OCI-LY7 (cell line): Measurements from ENCODE around the gene C9orf72. TPM values are rescaled to one million over a fixed set of nuclear protein-coding genes. Genes with fewer than 3 reads are reported as not detected.
A peak's percentile ranks its signal among the peaks of the same experiment; 100 is the strongest.

Source experiments
- Bru-seq: library from RNA; stranded (reverse); fragments of 400-500 nt; gene quantifications from one replicate; lab custom pipeline; 2021; lab: Mats Ljungman, UMichigan
- BruChase-seq, 2 experiments: library from RNA; stranded (reverse); fragments of 400-500 nt; gene quantifications; one replicate each; lab custom pipeline; 2021; lab: Mats Ljungman, UMichigan
- BruUV-seq: library from RNA; stranded (reverse); fragments of 400-500 nt; replicated peaks from 2 replicates; lab custom pipeline; 2021; lab: Mats Ljungman, UMichigan
- CTCF ChIA-PET: fragments of 300-600 bp; sonication (Branson Sonifier 250); formaldehyde crosslinking; loops from one replicate; lab custom pipeline; 2022; ENCODE audit warnings: antibody characterized with exemption; ENCODE audit not compliant: unreplicated experiment; lab: Charles Lee
- POLR2A ChIA-PET: fragments of 300-600 bp; sonication (Branson Sonifier 250); formaldehyde crosslinking; loops from one replicate; lab custom pipeline; 2022; ENCODE audit warnings: antibody characterized with exemption; lab: Charles Lee
- DNase-seq: peaks from one replicate; pipeline ENCODE4 v3.0.0-alpha.2; 2015; ENCODE audit warnings: low spot score
- H2AFZ ChIP-seq: fragments of 200-600 bp; sonication (generic), shearing (Covaris generic); 2 replicates; pipeline ENCODE4 v1.6.1; 2014; ENCODE audit warnings: mild to moderate bottlenecking, antibody characterized with exemption, low read length, moderate library complexity
- H3K27ac ChIP-seq: fragments of 200-600 bp; sonication (generic); 2 replicates; pipeline ENCODE4 v1.5.1; 2014; ENCODE audit warnings: mixed run types, low read depth, mild to moderate bottlenecking, moderate library complexity, low read length, inconsistent platforms; ENCODE audit not compliant: poor library complexity, severe bottlenecking
- H3K36me3 ChIP-seq: fragments of 200-600 bp; sonication (generic); 2 replicates; pipeline ENCODE4 v1.6.1; 2014; ENCODE audit warnings: mild to moderate bottlenecking, antibody characterized with exemption, low read length, moderate library complexity, mixed read lengths; ENCODE audit not compliant: insufficient read depth
- H3K4me1 ChIP-seq: fragments of 200-600 bp; sonication (generic); 2 replicates; pipeline ENCODE4 v1.5.1; 2014; ENCODE audit warnings: mild to moderate bottlenecking, low read length; ENCODE audit not compliant: insufficient read depth, poor library complexity, severe bottlenecking
- H3K4me2 ChIP-seq: fragments of 200-600 bp; sonication (generic); 2 replicates; pipeline ENCODE4 v1.6.1; 2014; ENCODE audit warnings: mild to moderate bottlenecking, low read length
- H3K4me3 ChIP-seq: fragments of 200-600 bp; sonication (generic); 2 replicates; pipeline ENCODE4 v1.5.1; 2014; ENCODE audit warnings: mild to moderate bottlenecking, low read depth, low read length; ENCODE audit not compliant: poor library complexity, severe bottlenecking
- H3K79me2 ChIP-seq: fragments of 200-600 bp; sonication (generic); 2 replicates; pipeline ENCODE4 v1.6.1; 2016; ENCODE audit warnings: low read depth, mild to moderate bottlenecking, low read length, moderate library complexity, mixed read lengths; ENCODE audit not compliant: insufficient read depth
- H3K9me2 ChIP-seq: fragments of 200-600 bp; sonication (generic); 2 replicates; pipeline ENCODE4 v1.6.1; 2016; ENCODE audit warnings: mild to moderate bottlenecking, low read length, mixed read lengths; ENCODE audit not compliant: insufficient read depth
- H3K9me3 ChIP-seq: fragments of 200-600 bp; sonication (generic); 2 replicates; pipeline ENCODE4 v1.6.1; 2014; ENCODE audit warnings: mild to moderate bottlenecking, mixed run types, low read length, mixed read lengths
- H4K20me1 ChIP-seq: fragments of 200-600 bp; sonication (generic); 2 replicates; pipeline ENCODE4 v1.6.1; 2014; ENCODE audit warnings: mild to moderate bottlenecking, antibody characterized with exemption, low read length, moderate library complexity, mixed read lengths; ENCODE audit not compliant: insufficient read depth
- CTCF ChIP-seq: fragments of 200-600 bp; sonication (generic); conservative IDR thresholded peaks from 2 replicates; pipeline ENCODE4 v1.5.1; 2014; ENCODE audit warnings: mild to moderate bottlenecking, antibody characterized with exemption, low read length, moderate library complexity, mixed read lengths
- EZH2phosphoT487 ChIP-seq: fragments of 200-600 bp; sonication (generic); IDR thresholded peaks from 2 replicates; pipeline ENCODE4 v1.6.1; 2018; ENCODE audit warnings: low read depth, borderline replicate concordance, mild to moderate bottlenecking, mixed run types, antibody characterized with exemption, low read length, moderate library complexity, mixed read lengths
- intact Hi-C: fragments of 100-400 bp; cut with micrococcal nuclease; formaldehyde crosslinking; loops from one replicate; pipeline ENCODE4 v1.10.0; 2022; ENCODE audit not compliant: unreplicated experiment
- long read RNA-seq: library from polyadenylated mRNA; stranded (forward); transcript quantifications from one replicate; pipeline ENCODE4 v2.0.0, GENCODE V29; 2022
- total RNA-seq, 2 experiments: library from RNA; depleted of rRNA in 1 of 2; stranded (reverse); fragments of >200 nt in 1 of 2; shearing (Covaris generic) in 1 of 2; gene quantifications; 2 replicates each; pipeline ENCODE4 v1.2.3, GENCODE V29; 2014 to 2022

C9orf72 gene
- total RNA-seq (2014; rRNA removed; shearing (Covaris generic)) (9.8 and 12.3 TPM in 2 replicates), total RNA-seq (2022) (15.8 and 16.4 TPM in 2 replicates), Bru-seq, nascent RNA (percentile 71 among the genes with signal in this experiment), BruChase-seq, experiment 1, labeled RNA remaining after a 6-hour chase (percentile 52 among the genes with signal in this experiment), BruChase-seq, experiment 2, labeled RNA remaining after a 2-hour chase (percentile 70 among the genes with signal in this experiment)
- long read RNA-seq, full-length matches to known transcripts = 23 of 53 reads
- long read RNA-seq, partial matches to known transcripts = 17 of 53 reads
- long read RNA-seq, other reads (novel, unspliced or antisense) = 13 of 53 reads

- TF ChIP-seq CTCF (no peak), EZH2phosphoT487 (no peak)
- Histone ChIP-seq H3K9me2 (no peaks in the 10 kb centered on the region), H3K27ac (peak within 1 kb of the TSS; percentile 79), H2AFZ (peak within 1 kb of the TSS; percentile 90), H3K79me2 (no peaks in the 10 kb centered on the region), H3K36me3 (no peaks in the 10 kb centered on the region), H3K4me1 (peaks cover 13% of the 10 kb centered on the region), H4K20me1 (no peaks in the 10 kb centered on the region), H3K9me3 (peaks cover 13% of the 10 kb centered on the region), H3K4me2 (peak within 1 kb of the TSS; percentile 85), H3K4me3 (peak within 1 kb of the TSS; percentile 72)
- no TSS peak for BruUV-seq
- intact Hi-C loops = loop anchor here (1.0 to 2.0 kb wide), 2 partner anchors 14 to 626 kb away; partner anchors contain the start of gene PLAA
- peak; percentile 80 for DNase-seq
- POLR2A ChIA-PET = interaction anchor here (0.9 to 1.6 kb wide), 3 partner anchors 10 to 14 kb away, joined by 3 to 4 read pairs (median 3); no protein-coding TSS in a partner anchor
- CTCF ChIA-PET = no interaction called here
Measured at GRCh38 chr9:27572918-27573633, at the start of gene C9orf72. Gene C9orf72 (minus strand): TSS chr9:27573481. CDS start chr9:27567120, 6,361 bp downstream.

- TF ChIP-seq CTCF (no peak), EZH2phosphoT487 (no peak)
- ChIA-PET POLR2A (no interaction called here), CTCF (no interaction called here)
- H4K20me1 ChIP-seq = no peaks in the 10 kb centered on the region
- intact Hi-C loops = no loop called here
- no peak overlapping the region for H2AFZ ChIP-seq
- no peaks in the 10 kb centered on the region for H3K9me3 ChIP-seq
- H3K4me1 ChIP-seq = no peaks in the 10 kb centered on the region
- H3K79me2 ChIP-seq = no peaks in the 10 kb centered on the region
- no peaks in the 10 kb centered on the region for H3K36me3 ChIP-seq
- H3K9me2 ChIP-seq = no peaks in the 10 kb centered on the region
- no peak overlapping the region for H3K4me2 ChIP-seq
- BruUV-seq = no TSS peak
- DNase-seq = no peak
- H3K27ac ChIP-seq = no peak overlapping the region
- H3K4me3 ChIP-seq = no peak overlapping the region
Measured at GRCh38 chr9:27622693-27623340, 49.5 kb upstream of the C9orf72 start.
